ENCODE data around the gene ARPC5.

DNA sequence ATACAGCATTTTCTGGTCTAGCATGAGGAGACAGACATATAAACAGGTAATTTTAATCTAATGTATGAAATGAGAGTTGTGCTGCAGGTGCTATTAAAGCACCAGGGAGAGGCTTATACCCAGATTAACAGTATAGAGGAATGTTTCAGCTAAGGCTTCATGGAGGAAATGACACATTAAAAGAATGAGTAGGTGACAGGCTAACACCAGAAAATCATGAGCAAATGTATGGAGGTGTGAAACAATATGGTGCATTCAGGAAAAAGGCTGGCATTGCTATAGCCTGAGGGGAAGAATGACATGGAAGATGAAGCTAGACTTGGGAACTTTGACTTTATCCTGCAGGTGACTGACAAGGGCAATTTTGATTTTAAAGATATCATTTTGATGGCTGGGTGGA is 7.0 kb downstream of the ARPC5 start:
- TF ChIP-seq, protein P1, sequence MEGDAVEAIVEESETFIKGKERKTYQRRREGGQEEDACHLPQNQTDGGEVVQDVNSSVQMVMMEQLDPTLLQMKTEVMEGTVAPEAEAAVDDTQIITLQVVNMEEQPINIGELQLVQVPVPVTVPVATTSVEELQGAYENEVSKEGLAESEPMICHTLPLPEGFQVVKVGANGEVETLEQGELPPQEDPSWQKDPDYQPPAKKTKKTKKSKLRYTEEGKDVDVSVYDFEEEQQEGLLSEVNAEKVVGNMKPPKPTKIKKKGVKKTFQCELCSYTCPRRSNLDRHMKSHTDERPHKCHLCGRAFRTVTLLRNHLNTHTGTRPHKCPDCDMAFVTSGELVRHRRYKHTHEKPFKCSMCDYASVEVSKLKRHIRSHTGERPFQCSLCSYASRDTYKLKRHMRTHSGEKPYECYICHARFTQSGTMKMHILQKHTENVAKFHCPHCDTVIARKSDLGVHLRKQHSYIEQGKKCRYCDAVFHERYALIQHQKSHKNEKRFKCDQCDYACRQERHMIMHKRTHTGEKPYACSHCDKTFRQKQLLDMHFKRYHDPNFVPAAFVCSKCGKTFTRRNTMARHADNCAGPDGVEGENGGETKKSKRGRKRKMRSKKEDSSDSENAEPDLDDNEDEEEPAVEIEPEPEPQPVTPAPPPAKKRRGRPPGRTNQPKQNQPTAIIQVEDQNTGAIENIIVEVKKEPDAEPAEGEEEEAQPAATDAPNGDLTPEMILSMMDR (IDR thresholded peaks at IDR 0.05): no peak
- no peak for TF ChIP-seq POLR2A (IDR thresholded peaks at IDR 0.05)
